Activated CD4-positive, alpha-beta T cell treated with anti-CD3 and anti-CD28 coated beads for 48 hours (primary cell): Measurements from ENCODE around the gene TRIM37.

Source experiments
- DNase-seq: peaks from one replicate; pipeline ENCODE4 v3.0.0-alpha.2; 2020

The TRIM37 gene

DNA sequence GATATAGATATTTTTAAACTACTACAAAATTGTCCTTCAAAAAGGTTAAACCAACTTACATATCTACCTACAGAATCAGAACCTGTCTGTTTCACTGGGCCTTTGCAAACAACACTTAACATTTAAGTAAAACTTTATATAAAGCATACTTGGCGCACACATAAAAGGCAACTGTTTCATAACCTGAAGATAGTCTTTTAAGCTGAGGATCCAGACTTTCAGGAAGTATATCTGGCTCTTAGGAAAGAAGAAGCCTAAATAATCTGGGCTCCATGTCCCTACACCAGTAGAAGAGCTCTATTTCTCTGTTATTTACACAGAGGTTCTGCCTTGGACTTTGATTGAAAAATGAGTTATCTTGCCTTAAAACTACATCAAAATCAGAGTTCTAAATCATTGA lies 75.9 kb downstream of the TRIM37 start:
- no peak for DNase-seq

DNA sequence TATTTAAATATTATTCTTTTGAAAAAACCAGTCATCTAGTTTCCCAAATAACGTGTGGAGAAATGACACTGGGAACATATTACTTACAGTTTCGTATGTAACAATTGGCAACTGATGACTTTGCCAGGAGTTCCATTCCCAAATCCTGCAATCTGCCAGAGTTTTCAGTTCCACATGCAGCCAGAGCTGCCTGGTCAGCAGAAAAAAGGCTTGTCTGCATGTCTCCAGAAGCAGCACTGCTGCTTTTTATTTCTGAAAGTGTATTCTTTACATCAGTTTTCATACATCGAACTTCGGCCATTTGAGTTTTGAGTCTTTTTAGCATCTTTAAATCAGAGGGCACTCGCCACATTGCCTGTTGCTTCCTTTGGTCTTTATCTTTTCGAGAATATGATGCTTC lies 78.4 kb downstream of the TRIM37 start:
- DNase-seq = no peak

DNA sequence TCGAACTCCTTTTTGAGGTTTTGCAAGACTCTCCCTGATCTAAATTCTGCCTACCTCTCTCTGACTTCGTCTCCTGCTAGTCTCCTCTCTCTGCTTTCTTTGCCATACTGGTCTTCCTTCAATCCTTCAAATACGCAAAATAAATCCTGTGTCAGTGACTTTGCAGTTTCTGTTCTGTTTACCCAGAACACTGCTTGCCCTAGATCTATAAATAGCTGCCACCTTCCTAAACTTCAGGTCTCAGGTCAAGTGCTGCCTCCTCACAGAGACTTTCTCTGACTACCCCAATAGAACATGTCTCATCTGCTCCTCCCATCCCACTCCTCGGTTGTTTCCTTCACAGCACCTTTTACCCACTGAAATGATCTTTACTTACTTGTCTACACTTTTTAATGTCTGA lies 78.9 kb downstream of the TRIM37 start:
- no peak for DNase-seq

DNA sequence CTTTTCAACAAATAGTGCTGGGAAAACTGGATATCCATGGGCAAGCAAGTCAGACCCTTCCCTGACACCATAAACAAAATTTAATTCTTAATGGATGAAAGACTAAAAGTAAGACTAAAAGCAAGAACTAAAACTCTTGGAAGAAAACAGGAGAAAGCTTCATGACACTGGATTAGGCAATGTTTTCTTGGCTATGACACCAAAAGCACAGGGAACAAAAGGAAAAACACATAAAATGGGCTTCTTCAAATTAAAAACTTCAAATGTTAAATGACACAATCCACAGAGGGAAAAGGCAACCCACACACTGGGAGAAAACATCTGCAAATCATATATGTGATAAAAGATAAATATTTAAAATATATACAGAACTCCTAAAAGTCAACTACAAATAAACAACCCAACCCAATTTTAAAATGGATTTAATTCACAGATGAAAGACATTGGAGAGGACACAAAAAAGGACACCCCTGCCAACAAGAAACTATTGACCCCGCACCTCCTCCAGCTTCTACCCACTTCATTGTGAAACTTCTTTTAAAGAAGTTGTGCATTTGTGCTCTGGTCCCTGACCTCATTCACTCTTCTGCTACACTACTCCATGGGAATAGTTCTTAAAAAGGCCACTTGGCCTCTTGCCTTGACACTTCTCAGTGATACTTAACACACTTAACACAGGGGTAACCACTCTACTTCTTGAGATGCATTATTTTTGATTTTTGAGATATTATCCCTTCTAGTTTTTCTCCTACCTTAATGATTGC lies 80.3 kb downstream of the TRIM37 start:
- no peak for DNase-seq

DNA sequence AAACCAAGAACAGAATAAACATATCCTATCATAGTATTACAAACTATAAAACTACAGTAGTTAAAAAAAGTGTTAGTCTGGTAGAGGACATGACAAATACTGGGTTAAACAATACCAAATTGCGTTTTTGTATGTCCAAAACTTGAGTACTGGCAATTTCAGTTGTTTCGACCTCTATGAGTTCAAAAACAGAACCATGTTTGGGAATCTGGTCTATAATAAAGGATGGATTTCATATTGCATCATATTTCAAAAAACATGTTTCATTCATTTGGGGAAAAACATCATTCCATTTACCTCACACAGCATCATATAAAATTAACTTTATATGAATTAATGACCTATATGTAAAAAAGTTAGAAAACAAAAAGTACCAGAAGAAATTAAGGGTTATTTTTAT lies 81.8 kb downstream of the TRIM37 start:
- no peak for DNase-seq

DNA sequence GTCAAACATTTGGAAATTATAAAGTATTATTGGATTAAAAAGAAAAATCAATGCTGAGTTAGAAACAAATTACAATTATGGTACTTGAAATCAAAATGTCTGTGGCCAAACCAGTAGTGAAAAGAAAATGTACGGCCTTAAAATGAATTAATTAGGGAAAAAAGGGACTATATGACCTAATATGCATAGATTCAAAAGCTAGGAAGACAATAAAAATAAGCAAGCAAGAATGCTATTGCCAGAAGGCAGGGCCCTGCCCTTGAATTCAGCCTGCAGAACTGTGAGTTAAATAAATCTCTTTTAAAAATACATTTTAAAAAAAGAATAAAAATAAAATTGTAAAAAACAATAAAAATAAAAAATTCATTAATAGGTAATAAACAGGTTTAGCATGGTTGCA lies 88.7 kb downstream of the TRIM37 start:
- no peak for DNase-seq

DNA sequence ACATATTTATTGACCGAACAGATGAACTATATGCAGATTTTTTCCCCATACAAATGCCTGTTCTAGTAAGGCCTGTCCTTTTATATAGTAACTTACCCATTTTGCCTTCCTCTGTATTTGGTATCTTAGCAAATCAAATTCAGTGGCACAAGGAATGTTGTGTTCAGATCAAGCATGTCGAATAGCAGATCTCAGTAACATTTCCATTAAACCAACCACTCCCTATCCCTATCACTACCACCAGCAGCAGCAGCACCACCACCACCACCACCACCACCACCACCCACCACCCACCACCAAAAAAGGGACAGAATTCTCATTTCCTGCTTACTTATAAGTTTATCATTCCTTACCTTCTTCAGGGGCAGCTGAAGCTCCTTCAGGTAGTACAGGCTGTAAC lies 94.7 kb downstream of the TRIM37 start:
- no peak for DNase-seq

DNA sequence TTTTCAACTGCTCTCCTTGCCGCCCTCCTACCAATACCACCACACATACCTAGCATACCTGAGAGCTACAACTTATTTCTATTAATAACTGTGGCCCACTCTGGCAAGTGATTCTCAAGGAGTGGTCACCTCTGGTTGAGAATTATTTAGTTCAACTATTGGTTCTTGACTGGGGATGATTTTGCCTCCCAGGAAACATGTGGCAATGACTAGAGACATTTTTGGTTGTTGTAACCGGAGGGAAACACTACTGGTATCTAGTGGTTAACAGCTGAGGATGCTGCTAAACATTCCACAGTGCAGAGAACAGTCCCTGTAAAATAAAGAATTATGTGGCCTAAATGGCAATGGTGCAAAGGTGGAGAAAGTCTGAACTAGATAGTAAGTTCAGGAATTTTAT lies 96.7 kb downstream of the TRIM37 start:
- DNase-seq = no peak

DNA sequence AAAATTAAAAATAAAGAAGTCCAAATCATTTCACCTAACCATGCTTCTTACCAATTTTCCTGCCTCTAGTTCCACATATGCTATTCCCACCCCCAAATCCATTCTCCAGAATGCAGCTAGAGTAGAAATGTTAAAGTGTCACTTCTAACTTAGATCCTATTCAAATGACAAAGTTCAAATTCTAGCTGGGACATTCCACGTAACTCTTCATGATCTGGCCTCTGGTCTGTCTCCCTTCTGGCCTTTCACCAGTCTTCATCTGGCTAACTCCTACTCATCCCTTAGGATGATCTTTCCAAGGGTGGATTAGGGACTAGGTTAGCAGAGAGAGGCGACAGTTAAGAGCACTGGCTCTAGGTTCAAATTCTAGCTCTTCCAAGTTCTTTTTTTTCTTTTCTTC lies 97.9 kb downstream of the TRIM37 start:
- no peak for DNase-seq

DNA sequence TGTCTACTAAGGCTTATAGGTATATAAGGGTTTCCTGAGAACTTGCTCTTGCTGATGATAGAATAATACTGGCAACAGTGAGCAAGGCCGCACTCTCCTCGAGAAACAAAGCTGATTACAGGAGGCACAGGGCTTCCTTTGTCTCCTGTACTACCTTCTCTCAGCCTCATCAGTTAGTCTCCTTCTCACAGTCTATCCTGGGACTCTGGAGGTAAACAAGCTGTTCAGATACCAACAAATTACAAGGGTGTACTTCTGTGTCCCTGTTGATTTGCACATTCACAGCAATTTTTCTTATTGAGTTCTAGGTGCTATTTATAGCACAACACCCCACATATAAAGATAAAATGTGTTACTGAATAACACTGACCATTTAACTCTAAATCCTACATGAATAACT lies 98.7 kb downstream of the TRIM37 start:
- no peak for DNase-seq

DNA sequence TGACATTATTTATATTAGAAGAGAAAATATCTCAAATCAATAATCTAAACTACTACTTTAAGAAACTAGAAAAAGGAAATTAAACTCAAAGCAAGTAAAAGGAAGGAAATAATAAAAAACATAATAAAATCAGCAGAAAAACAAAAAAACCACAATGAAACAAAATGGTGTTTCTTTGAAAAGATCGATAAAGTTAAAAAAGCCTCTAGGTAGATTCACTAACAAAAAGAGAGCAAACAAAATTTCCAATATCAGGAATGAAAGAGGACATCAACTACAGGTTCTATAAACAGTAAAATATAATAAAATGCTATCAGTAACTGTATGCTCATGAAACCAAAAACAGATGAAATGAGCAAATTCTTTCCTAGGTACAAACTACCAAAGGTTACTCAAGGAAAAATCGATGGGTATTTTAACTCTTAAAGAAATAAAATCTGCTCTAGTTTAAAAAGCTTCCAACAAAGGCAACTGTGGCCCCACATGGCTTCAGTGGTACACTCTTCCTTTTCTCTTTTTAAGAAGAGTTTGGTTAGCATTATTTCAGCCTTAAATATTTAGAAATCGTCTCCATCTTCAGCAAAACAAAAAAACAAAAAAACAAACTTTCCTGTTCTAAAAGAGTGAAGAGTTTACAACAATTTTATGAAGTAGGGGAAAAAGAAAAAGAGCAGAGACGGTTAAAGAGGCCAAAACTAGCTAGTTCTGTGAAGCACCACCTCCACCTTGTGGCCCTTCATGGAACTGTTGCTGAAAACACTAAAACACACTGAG lies 102.2 kb downstream of the TRIM37 start:
- peak; percentile 78 for DNase-seq

DNA sequence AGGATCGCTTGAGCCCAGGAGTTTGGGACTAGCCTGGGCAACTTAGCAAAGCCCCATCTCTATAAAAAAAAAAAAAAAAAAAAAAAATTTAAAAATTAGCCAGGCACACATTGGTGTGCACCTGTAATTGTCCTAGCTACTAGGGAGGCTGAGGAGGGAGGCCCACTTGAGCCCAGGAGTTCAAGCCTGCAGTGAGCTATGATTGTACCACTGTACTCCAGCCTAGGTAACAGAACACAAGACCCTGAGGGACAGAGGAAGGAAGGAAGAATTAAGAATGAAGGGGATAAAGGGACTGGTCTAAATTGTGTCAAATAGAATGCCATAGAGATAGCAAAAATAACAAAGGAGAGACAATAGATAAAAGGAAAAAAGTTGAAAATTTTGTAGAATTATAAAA lies 102.8 kb downstream of the TRIM37 start:
- DNase-seq = no peak

DNA sequence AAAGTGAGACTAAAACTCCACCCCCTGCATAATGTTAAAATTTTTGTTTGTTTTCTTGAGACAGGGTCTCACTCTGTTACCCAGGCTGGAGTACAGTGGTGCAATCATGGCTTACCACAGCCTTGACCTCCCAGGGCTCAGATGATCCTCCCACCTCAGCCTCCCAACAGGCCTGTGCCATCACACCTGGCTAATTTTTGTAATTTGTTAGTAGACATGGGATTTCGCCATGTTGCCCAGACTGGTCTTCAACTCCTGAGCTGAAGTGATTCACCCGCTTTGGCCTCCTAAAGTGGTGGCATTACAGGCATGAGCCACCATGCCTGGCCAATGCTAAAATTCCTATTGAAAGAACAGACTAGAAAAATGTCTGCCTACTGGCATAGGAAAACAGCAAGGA lies 103.8 kb downstream of the TRIM37 start:
- no peak for DNase-seq

DNA sequence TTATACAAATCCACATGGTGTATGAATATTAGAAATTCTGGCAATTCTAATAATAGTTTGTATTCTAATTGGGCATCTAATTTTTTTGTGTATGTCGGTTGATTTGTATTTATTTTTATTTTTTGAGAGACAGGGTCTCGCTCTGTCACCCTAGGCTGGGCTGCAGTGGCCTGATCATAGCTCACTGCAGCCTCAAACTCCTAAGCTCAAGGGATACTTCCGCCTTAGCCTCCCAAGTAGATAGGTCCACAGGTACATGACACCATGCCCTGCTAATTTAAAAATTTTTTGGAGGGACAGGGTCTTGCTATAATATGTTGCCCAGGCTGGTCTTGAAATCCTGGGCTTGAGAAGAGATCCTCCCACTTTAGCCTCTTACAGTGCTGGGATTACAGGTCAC lies 104.6 kb downstream of the TRIM37 start:
- no peak for DNase-seq

DNA sequence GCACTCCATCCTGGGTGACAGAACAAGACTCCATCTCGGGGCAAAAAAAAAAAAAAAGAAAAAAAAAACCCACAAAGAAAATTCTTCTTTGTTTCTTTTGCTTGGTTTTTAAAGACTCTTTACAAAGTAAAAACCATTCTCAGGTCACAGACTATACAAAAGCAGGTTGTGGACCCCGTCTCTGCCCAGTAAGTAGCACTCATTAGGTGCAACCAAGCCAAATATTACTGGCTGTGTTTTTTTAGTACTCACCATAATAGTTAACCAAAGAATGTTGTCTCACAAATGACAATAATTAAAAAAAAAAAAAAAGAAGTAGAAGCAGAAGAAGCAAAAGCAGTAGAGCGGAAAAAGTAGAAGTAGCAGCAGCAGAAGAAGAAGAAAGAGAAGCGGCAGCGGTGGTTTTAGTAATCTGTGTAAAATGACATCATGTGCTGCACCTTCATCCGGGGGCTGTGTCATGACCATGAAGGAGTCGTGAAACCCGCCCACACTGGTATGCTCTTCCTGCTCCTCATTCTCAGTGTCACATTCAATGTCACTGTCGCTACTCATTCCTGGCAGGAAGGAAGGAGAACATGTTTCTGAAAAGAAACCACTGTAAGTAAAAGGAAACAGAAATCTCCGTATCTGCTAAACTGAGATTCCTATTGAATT lies 105.4 kb downstream of the TRIM37 start:
- DNase-seq = peak; percentile 81

DNA sequence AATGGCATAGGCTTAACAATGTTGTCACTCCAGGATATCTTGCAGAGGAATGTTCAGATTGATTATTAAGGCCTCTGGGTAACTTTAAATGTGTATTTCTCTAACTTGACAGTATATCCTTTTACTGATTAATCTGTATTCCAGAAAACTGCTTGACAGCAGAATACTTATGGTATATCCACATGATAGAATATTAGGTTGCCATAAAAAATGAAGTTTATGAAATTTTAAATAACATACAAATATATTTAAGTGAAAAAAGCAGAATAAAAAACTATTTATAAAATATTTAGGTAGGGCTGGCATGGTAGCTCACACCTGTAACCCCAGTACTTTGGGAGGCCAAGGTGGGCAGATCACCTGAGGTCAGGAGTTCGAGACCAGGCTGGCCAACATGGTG lies 106.7 kb downstream of the TRIM37 start:
- DNase-seq = no peak

DNA sequence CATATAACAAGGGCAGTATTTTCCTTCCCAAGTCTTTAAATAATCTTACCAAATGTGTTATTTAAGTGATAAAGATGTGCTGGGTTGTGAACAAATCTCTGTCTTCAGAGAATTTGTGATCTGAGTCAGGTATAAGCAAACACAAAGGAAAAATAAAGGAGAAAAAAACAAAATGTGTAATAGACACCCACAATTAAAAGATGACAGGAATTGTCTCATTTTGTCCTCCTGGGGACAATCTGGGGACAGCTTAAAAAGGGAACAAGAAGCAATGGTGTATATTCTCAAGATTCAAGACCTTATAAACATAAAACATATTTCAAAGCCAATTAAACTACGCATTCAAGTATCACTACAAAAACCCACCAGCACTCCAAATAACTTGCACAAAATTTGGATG lies 107.2 kb downstream of the TRIM37 start:
- no peak for DNase-seq

DNA sequence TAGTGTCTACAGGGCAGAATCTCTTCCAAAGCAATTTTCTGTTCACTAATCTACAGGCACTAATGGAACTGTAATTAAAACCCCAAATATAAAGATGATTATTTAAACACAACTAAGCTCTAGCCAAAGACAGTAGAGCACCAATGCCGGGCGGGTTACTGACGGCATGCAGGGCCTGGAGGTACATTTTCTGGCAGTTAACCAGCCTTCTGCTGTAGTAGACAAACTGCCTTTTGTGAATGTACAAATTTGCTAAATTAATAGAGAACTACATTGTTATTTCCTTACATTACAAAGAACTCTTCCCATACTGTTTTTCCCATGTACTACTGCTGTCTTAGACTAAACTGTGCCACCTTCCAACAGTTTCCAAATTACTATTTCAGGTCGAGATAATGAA lies 107.8 kb downstream of the TRIM37 start:
- no peak for DNase-seq

DNA sequence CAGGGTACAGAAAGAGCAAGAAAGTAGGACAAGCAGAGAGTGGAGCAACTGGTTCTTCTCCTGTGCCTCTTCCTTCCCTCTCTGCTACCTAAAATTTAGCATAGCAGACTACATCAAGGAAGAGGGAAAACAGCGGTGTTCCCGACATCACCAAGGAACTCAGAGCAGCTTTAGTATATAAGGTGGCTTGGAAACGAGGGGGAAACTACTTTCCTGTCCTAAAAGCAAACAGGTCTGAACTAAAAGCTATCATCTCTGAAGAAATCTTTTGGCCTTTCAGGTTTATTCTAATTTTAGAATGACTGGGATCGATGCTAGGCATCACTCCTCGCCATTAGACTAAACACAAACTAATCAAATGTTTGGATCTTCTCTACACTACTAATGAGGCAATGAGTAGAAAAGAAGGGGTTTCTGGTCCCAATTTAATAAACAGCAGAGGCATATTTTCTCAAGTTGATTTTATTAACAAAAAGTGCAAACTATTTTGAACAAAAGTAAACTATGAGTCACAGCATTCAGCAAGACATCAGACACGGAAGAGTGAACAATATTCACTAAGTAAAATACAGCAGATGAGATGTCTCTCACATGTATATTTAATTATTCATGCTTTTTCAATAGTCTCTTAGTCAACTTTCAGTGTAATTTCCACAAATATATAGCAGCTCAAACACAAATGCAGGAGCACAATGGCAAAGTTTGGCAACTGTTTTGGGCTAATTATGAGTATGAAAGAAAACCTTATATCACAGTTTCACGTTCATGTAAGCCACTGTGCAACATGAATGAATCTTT lies 108.7 kb downstream of the TRIM37 start:
- no peak for DNase-seq

DNA sequence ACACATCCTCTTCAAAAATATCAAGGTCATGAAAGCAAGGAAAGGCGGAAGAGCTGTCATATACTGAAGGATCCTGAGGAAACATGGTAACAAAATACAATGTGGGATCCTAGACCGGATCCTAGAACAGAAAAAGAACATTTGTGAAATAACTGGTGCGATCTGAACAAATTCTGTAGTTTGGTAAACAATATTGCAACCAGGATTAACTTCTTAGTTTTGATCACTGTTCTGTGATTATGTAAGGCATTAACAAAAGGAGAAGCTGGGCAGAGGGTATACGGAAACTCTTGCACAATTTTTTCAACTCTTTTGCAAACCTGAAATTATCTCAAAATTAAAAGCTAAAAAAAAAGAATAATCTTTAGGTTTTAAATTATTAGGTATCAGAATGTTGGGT lies 109.7 kb downstream of the TRIM37 start:
- no peak for DNase-seq

DNA sequence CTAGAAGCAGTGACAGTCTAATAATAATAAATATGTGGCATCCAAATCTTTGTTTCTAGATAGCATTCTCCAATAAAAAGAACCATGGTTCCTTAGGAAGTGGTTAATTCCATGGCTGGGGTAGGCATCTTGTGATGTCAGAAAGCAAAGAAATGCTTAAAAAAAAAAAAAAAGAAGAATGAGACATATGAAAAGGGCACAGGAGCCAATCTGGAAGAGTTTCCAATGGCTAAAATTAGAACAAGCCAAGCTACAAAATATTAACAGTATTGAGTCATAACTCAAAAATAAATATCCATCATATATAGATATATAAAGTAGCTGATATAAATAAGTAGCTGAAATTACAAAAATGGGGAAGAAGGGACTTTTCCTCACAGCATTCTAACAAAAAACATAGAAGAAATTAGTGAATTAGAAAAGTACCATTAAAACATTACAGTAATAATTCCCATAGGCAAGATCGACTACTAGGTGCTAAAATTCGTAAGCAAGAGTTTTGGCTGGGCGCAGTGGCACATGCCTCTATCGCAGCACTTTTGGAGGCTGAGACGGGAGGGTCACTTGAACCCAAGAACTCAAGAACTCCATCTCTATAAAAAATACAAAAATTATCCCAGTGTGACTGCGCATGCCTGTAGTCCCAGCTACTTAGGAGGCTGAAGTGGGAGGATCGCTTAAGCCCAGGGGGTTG lies 111.3 kb downstream of the TRIM37 start:
- DNase-seq = no peak

DNA sequence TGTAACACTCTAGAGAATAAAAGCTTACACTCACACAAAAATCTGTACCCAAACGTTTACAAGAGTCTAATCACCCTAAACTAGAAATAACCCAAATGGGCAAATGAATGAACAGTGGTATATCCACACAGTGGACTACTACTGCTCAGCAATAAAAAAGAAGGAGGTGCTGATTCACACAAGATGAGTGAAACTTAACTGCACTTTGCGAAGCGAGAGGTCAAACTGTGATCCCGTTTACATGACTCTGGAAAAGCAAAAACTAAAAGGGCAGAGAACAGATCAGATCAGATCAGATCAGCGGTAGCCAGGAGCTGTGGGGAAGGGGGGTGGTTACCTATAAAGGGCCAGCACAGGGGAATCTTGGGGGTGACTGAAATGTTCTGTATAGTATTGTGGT lies 113.4 kb downstream of the TRIM37 start:
- DNase-seq = no peak
